ENCODE results near the gene AMDHD2. TPM values are rescaled to one million over a fixed set of nuclear protein-coding genes. Genes with fewer than 3 reads are reported as not detected.
A peak's percentile ranks its signal among the peaks of the same experiment; 100 is the strongest.

AMDHD2 gene
- total and polyA plus RNA-seq, 2 of the 13 experiments (the other 11 are each of a cell fraction or from before 2014, with no cell fraction given), result 33.5 to 39.1 TPM

- TF ChIP-seq, protein P1, sequence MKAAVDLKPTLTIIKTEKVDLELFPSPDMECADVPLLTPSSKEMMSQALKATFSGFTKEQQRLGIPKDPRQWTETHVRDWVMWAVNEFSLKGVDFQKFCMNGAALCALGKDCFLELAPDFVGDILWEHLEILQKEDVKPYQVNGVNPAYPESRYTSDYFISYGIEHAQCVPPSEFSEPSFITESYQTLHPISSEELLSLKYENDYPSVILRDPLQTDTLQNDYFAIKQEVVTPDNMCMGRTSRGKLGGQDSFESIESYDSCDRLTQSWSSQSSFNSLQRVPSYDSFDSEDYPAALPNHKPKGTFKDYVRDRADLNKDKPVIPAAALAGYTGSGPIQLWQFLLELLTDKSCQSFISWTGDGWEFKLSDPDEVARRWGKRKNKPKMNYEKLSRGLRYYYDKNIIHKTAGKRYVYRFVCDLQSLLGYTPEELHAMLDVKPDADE (CRISPR knock-in tag; IDR thresholded peaks at IDR 0.05), result no peak
- peak; percentile 35; the same call in 1 of the 2 replicates for TF ChIP-seq MYC (CRISPR knock-in tag; IDR thresholded peaks at IDR 0.05; ENCODE audit: borderline replicate concordance)
- TF ChIP-seq NFE2 (CRISPR knock-in tag; IDR thresholded peaks at IDR 0.05), result no peak
- peak; percentile 53; the same call in 1 of the 2 replicates for TF ChIP-seq ZNF317 (CRISPR knock-in tag; IDR thresholded peaks at IDR 0.05)
- no peak for TF ChIP-seq NFKB2 (CRISPR knock-in tag; IDR thresholded peaks at IDR 0.05; ENCODE audit: borderline replicate concordance)
- TF ChIP-seq AHR (CRISPR knock-in tag; IDR thresholded peaks at IDR 0.05), result no peak
- peak; percentile 71; the same call in 1 of the 2 replicates for TF ChIP-seq ZSCAN25 (CRISPR knock-in tag; IDR thresholded peaks at IDR 0.05)
- TF ChIP-seq THYN1 (CRISPR knock-in tag; IDR thresholded peaks at IDR 0.05; ENCODE audit: borderline replicate concordance, low read depth), result no peak
- 0 out of 2 replicates have a peak, but pooled peaks have one; percentile 4 for TF ChIP-seq ZNF451 (CRISPR knock-in tag; IDR thresholded peaks at IDR 0.05)
- TF ChIP-seq MBNL3 (CRISPR knock-in tag; conservative IDR thresholded peaks at IDR 0.05), result no peak
- TF ChIP-seq PHB2 (IDR thresholded peaks at IDR 0.05; ENCODE audit: partially characterized antibody), result no peak
- no peak for TF ChIP-seq ZFP36 (IDR thresholded peaks at IDR 0.05; ENCODE audit: borderline replicate concordance, low read depth, low read length, partially characterized antibody)
- no peak for TF ChIP-seq ZNF441 (CRISPR knock-in tag; IDR thresholded peaks at IDR 0.05; ENCODE audit: borderline replicate concordance)
- TF ChIP-seq GZF1 (CRISPR knock-in tag; IDR thresholded peaks at IDR 0.05), result no peak
- peak; percentile 73 for TF ChIP-seq ZFP36L1 (CRISPR knock-in tag; IDR thresholded peaks at IDR 0.05)
- TF ChIP-seq, protein P2, sequence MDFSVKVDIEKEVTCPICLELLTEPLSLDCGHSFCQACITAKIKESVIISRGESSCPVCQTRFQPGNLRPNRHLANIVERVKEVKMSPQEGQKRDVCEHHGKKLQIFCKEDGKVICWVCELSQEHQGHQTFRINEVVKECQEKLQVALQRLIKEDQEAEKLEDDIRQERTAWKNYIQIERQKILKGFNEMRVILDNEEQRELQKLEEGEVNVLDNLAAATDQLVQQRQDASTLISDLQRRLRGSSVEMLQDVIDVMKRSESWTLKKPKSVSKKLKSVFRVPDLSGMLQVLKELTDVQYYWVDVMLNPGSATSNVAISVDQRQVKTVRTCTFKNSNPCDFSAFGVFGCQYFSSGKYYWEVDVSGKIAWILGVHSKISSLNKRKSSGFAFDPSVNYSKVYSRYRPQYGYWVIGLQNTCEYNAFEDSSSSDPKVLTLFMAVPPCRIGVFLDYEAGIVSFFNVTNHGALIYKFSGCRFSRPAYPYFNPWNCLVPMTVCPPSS (IDR thresholded peaks at IDR 0.05), result no peak
- no peak; the same call in 1 of the 2 replicates for TF ChIP-seq ZNF460 (CRISPR knock-in tag; IDR thresholded peaks at IDR 0.05; ENCODE audit: borderline replicate concordance)
- no peak for TF ChIP-seq ZNF10 (CRISPR knock-in tag; IDR thresholded peaks at IDR 0.05; ENCODE audit: borderline replicate concordance, low read depth)
- peak; percentile 71; the same call in 1 of the 2 replicates for TF ChIP-seq DPF2 (CRISPR knock-in tag; IDR thresholded peaks at IDR 0.05; ENCODE audit: borderline replicate concordance, low read depth)
- TF ChIP-seq, protein P3, sequence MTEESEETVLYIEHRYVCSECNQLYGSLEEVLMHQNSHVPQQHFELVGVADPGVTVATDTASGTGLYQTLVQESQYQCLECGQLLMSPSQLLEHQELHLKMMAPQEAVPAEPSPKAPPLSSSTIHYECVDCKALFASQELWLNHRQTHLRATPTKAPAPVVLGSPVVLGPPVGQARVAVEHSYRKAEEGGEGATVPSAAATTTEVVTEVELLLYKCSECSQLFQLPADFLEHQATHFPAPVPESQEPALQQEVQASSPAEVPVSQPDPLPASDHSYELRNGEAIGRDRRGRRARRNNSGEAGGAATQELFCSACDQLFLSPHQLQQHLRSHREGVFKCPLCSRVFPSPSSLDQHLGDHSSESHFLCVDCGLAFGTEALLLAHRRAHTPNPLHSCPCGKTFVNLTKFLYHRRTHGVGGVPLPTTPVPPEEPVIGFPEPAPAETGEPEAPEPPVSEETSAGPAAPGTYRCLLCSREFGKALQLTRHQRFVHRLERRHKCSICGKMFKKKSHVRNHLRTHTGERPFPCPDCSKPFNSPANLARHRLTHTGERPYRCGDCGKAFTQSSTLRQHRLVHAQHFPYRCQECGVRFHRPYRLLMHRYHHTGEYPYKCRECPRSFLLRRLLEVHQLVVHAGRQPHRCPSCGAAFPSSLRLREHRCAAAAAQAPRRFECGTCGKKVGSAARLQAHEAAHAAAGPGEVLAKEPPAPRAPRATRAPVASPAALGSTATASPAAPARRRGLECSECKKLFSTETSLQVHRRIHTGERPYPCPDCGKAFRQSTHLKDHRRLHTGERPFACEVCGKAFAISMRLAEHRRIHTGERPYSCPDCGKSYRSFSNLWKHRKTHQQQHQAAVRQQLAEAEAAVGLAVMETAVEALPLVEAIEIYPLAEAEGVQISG (CRISPR knock-in tag; IDR thresholded peaks at IDR 0.05), result peak; percentile 82
- TF ChIP-seq CC2D1A (CRISPR knock-in tag; IDR thresholded peaks at IDR 0.05), result no peak
- peak; percentile 98 for TF ChIP-seq ELF3 (CRISPR knock-in tag; IDR thresholded peaks at IDR 0.05)
- TF ChIP-seq ZNF30 (CRISPR knock-in tag; IDR thresholded peaks at IDR 0.05), result no peak
- TF ChIP-seq ZSCAN22 (CRISPR knock-in tag; IDR thresholded peaks at IDR 0.05), result no peak
- TF ChIP-seq ZNF674 (CRISPR knock-in tag; IDR thresholded peaks at IDR 0.05; ENCODE audit: low read depth), result no peak
- TF ChIP-seq ZNF232 (CRISPR knock-in tag; IDR thresholded peaks at IDR 0.05; ENCODE audit: borderline replicate concordance), result 0 out of 2 replicates have a peak, but pooled peaks have one; percentile 28
- TF ChIP-seq ARHGAP35 (CRISPR knock-in tag; IDR thresholded peaks at IDR 0.05; ENCODE audit: borderline replicate concordance), result no peak
Measured at GRCh38 chr16:2484898-2485508, 35.2 kb upstream of the AMDHD2 start (continued).
